Mesenchymal stem cell (in vitro differentiated cells and primary cell): ENCODE data around the gene CMKLR1.

Experiments
- DNase-seq: peaks from one replicate; pipeline ENCODE4 v3.0.0-alpha.2; 2013
- H2AFZ ChIP-seq: one replicate; pipeline ENCODE4 v1.6.1; 2013; ENCODE audit warnings: low read depth, mild to moderate bottlenecking, control low read depth, inconsistent platforms, low read length, moderate library complexity
- H2AK5ac ChIP-seq: 2 replicates; pipeline ENCODE4 v1.6.1; 2013; ENCODE audit warnings: low read length, moderate library complexity, mild to moderate bottlenecking, inconsistent platforms; ENCODE audit not compliant: severe bottlenecking
- H2BK120ac ChIP-seq: one replicate; pipeline ENCODE4 v1.6.1; 2013; ENCODE audit warnings: low read depth, mild to moderate bottlenecking, inconsistent platforms, low read length, moderate library complexity
- H2BK12ac ChIP-seq, 2 experiments: one replicate each; pipeline ENCODE4 v1.6.1; 2013; ENCODE audit warnings: inconsistent platforms in 2 of 2, low read length in 2 of 2, mild to moderate bottlenecking in 2 of 2, moderate library complexity in 2 of 2, control low read depth in 1 of 2
- H2BK15ac ChIP-seq: one replicate; pipeline ENCODE4 v1.6.1; 2013; ENCODE audit warnings: mild to moderate bottlenecking, low read depth, inconsistent platforms; ENCODE audit not compliant: poor library complexity, severe bottlenecking
- H2BK5ac ChIP-seq: 2 replicates; pipeline ENCODE4 v1.6.1; 2013; ENCODE audit warnings: low read depth, mild to moderate bottlenecking, low read length, control low read depth, inconsistent platforms; ENCODE audit not compliant: poor library complexity, severe bottlenecking
- H3K14ac ChIP-seq, 2 experiments: one replicate each; pipeline ENCODE4 v1.6.1; 2013; ENCODE audit warnings: inconsistent platforms in 2 of 2, low read length in 2 of 2, control low read depth in 1 of 2, mild to moderate bottlenecking in 1 of 2, moderate library complexity in 1 of 2
- H3K18ac ChIP-seq, 2 experiments: one replicate each; pipeline ENCODE4 v1.6.1; 2013; ENCODE audit warnings: inconsistent platforms in 2 of 2, low read length in 2 of 2, control low read depth in 1 of 2, low read depth in 1 of 2, mild to moderate bottlenecking in 1 of 2
- H3K23ac ChIP-seq, 2 experiments: one replicate each; pipeline ENCODE4 v1.6.1; 2013; ENCODE audit warnings: inconsistent platforms in 2 of 2, low read length in 2 of 2, mild to moderate bottlenecking in 2 of 2, moderate library complexity in 2 of 2, control low read depth in 1 of 2
- H3K27ac ChIP-seq: 2 replicates; pipeline ENCODE4 v1.5.1; 2013; ENCODE audit warnings: mild to moderate bottlenecking, moderate library complexity, low read length, control low read depth, inconsistent platforms; ENCODE audit not compliant: poor library complexity, severe bottlenecking
- H3K27me3 ChIP-seq, 2 experiments: 2 replicates each; pipeline versions ENCODE4 v1.6.1 to v1.7.0; 2013; ENCODE audit warnings: low read length in 2 of 2, mild to moderate bottlenecking in 2 of 2, moderate library complexity in 2 of 2, control low read depth in 1 of 2, inconsistent platforms in 1 of 2; ENCODE audit not compliant: control insufficient read depth in 1 of 2, insufficient read depth in 1 of 2
- H3K36me3 ChIP-seq, 2 experiments: 2 replicates each; pipeline versions ENCODE4 v1.6.1 to v1.7.0; 2013; ENCODE audit warnings: low read length in 2 of 2, control low read depth in 1 of 2, inconsistent platforms in 1 of 2, low read depth in 1 of 2, mild to moderate bottlenecking in 1 of 2; ENCODE audit not compliant: insufficient read depth in 2 of 2, control insufficient read depth in 1 of 2
- H3K4ac ChIP-seq, 2 experiments: one replicate each; pipeline ENCODE4 v1.6.1; 2013; ENCODE audit warnings: inconsistent platforms in 2 of 2, low read length in 2 of 2, mild to moderate bottlenecking in 2 of 2, moderate library complexity in 2 of 2, control low read depth in 1 of 2, low read depth in 1 of 2
- H3K4me1 ChIP-seq: 2 replicates; pipeline ENCODE4 v1.6.1; 2013; ENCODE audit warnings: low read depth, low read length, control low read depth; ENCODE audit not compliant: control insufficient read depth, insufficient read depth
- H3K4me2 ChIP-seq: 2 replicates; pipeline ENCODE4 v1.6.1; 2013; ENCODE audit warnings: low read length, mild to moderate bottlenecking, inconsistent platforms; ENCODE audit not compliant: poor library complexity, severe bottlenecking
- H3K4me3 ChIP-seq, 2 experiments: 2 replicates each; pipeline versions ENCODE4 v1.5.1 to v1.7.0; 2013; ENCODE audit warnings: low read length in 2 of 2, mild to moderate bottlenecking in 2 of 2, control low read depth in 1 of 2, low read depth in 1 of 2; ENCODE audit not compliant: insufficient read depth in 1 of 2
- H3K79me1 ChIP-seq: replicated peaks from 2 replicates; pipeline ENCODE4 v1.6.1; 2013; ENCODE audit warnings: mild to moderate bottlenecking, control low read depth, low read length, inconsistent platforms; ENCODE audit not compliant: poor library complexity, severe bottlenecking
- H3K9ac ChIP-seq: 2 replicates; pipeline ENCODE4 v1.7.0; 2013; ENCODE audit warnings: mild to moderate bottlenecking, low read length, moderate library complexity
- H3K9me3 ChIP-seq: 2 replicates; pipeline ENCODE4 v1.7.0; 2013; ENCODE audit warnings: mild to moderate bottlenecking, low read length; ENCODE audit not compliant: control insufficient read depth
- H4K8ac ChIP-seq: one replicate; pipeline ENCODE4 v1.6.1; 2013; ENCODE audit warnings: inconsistent platforms, mild to moderate bottlenecking, low read length, moderate library complexity
- H4K91ac ChIP-seq: one replicate; pipeline ENCODE4 v1.6.1; 2013; ENCODE audit warnings: mild to moderate bottlenecking, low read length, inconsistent platforms
- WGBS: methylation state at CpG from one replicate; pipeline ENCODE4 v1.1.7; 2013; ENCODE audit warnings: mixed read lengths; 5-methylcytosine and 5-hydroxymethylcytosine counted together

The CMKLR1 gene

DNA sequence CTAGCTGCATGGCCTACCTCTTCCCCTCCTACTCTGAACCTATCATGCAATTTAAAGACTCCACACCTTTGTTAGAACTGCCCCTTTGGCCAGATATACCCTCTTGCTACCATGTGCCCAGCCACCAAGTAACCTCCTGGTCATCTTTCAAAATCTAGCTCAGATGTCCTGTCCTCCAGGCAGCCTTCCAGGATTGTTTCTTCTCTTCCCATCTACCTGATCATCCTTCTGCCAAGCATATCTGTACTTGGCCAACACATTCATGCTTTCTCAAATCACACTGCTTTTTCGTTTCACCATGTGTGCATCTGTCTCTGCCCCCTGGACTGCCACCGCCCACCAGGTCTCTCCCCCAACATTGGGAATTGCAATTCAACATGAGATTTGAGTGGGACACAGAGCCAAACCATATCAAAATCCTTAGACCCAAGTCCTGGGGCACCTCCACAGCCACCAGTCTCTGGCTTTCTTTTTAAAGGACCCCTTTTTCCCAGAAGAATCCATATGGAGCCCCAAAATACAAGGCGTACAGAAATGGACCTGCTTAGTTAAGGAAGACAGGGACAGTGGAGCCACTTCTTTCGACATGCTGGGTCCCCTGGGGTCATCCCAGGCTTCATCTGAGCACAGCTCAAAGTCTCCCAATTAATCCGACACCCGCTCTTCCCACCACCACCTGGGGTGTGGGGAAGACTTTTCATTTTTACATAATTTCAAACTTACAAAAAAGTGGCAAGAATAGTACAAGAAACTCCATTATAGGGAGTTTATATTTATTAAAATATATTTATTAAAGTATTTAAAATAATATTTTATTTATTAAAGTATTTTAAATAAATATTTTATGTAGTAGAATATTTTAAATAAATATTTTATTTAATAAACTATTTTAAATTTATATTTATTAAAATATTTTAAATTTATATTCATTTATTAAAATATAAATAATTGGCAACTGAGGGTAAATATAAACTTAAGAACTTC lies 7.9 kb upstream of the CMKLR1 start:
- no peak overlapping the region for H4K91ac ChIP-seq
- 73% methylated on average over 4 of the region's 6 CpGs for WGBS

DNA sequence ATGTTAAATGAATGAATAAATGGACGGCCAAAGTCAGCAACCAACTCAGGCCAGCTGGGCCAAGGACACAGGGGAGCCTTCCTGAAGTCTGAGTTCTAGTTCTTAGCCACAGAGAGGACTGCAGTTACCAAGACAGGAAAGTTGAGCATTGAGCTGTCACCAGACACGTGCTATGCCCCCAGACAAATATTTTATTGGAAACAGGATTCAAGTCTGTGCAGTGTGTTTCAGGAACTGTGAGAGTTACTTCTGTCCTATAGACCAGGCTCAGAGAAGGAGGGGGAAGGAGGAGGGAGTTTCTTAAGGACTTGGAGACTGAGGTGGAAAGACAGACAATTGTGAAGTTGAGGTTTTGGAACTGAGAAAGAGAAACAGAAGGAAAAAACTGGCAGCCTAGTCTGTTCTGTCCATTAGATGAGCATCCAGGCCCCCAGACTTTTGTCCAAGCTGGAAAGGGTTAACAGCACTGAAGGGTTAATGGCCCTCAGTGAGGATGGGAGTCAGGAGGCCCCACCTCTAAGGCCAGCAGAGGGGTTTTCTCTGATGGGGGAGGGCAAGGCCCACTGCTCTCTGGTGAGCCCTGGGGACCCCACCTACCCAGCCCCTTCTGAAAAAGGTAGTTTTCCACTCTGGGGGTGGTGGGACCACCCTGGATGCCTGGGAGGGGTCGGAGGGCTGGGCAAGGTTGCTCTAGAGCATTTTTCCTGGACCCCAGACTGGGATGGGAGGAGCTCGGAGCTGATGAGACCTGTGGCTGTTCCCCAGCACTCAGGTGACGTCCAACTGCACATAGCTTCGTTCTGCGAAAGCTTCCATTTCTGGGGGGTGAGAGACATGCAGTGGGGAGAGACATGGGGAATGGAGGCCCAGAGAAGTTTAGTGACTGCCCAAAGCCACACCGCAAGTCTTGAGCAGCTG lies 6.9 kb upstream of the CMKLR1 start:
- peaks cover 7% of the 10 kb centered on the region for H3K9me3 ChIP-seq
- no peak overlapping the region for H2BK12ac ChIP-seq
- no peak overlapping the region for H3K4me2 ChIP-seq
- H2AK5ac ChIP-seq = no peak overlapping the region
- no peak overlapping the region for H2BK120ac ChIP-seq
- no peak overlapping the region for H2AFZ ChIP-seq
- H3K27me3 ChIP-seq = peaks cover 0 to 23% of the 10 kb centered on the region in 2 experiments
- H3K9ac ChIP-seq = no peak overlapping the region
- H4K91ac ChIP-seq = no peak overlapping the region
- H3K18ac ChIP-seq = no peak overlapping the region
- H3K4ac ChIP-seq = no peak overlapping the region
- no peaks in the 10 kb centered on the region for H3K36me3 ChIP-seq
- no peaks in the 10 kb centered on the region for H3K79me1 ChIP-seq
- H3K23ac ChIP-seq = no peak overlapping the region
- H3K4me1 ChIP-seq = peaks cover 12% of the 10 kb centered on the region
- WGBS = 54% methylated on average over 6 of the region's 8 CpGs
- H3K14ac ChIP-seq = no peak overlapping the region
- H2BK5ac ChIP-seq = no peak overlapping the region
- H2BK15ac ChIP-seq = no peak overlapping the region
- no peak overlapping the region for H3K27ac ChIP-seq
- H3K4me3 ChIP-seq = no peak overlapping the region
- DNase-seq = no peak
- no peak overlapping the region for H4K8ac ChIP-seq

More for the DNA sequence above, 7.9 kb upstream of the CMKLR1 start:
- Histone ChIP-seq H3K27me3 (peaks cover 0 to 23% of the 10 kb centered on the region in 2 experiments), H3K4ac (no peak overlapping the region), H3K9me3 (peaks cover 7% of the 10 kb centered on the region), H3K23ac (no peak overlapping the region), H2AFZ (no peak overlapping the region), H3K79me1 (no peaks in the 10 kb centered on the region), H2BK15ac (no peak overlapping the region), H2BK5ac (no peak overlapping the region), H2AK5ac (no peak overlapping the region), H2BK120ac (no peak overlapping the region), H3K4me1 (peaks cover 12% of the 10 kb centered on the region), H4K8ac (no peak overlapping the region), H3K27ac (no peak overlapping the region), H3K9ac (no peak overlapping the region), H3K4me3 (no peak overlapping the region), H3K14ac (no peak overlapping the region), H3K4me2 (no peak overlapping the region), H3K36me3 (no peaks in the 10 kb centered on the region), H2BK12ac (no peak overlapping the region), H3K18ac (no peak overlapping the region)
- DNase-seq = no peak

DNA sequence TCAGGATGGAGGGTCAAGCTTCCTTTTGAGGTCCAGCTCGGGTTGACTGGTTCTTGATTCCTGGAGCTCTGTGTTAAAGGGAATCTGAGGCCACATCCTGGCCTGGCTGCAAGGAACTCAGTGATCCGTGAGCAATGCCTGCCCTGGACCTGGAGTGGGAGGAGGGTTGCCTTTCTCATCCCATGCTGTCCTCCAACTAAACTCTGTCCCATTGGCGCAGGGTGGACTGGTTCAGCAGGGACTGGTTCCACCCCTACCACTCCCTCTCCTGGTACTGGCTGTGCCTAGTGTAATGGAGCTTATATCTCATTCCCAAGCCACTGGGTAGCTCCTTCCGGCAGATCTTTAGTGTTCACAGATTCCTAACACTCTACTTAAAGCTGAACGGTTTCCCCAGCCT lies 3.9 kb upstream of the CMKLR1 start:
- no peaks in the 10 kb centered on the region for H3K79me1 ChIP-seq
- H3K9ac ChIP-seq = no peak overlapping the region
- H3K27ac ChIP-seq = no peak overlapping the region
- WGBS = 44% methylated on average over 5 of the region's 5 CpGs
- H2BK5ac ChIP-seq = no peak overlapping the region
- H2BK12ac ChIP-seq = no peak overlapping the region
- H3K18ac ChIP-seq = no peak overlapping the region
- no peak overlapping the region for H3K4me3 ChIP-seq
- no peak overlapping the region for H2AK5ac ChIP-seq
- no peak overlapping the region for H4K91ac ChIP-seq
- H2AFZ ChIP-seq = no peak overlapping the region
- H3K4ac ChIP-seq = no peak overlapping the region
- no peak overlapping the region for H3K4me2 ChIP-seq
- H3K4me1 ChIP-seq = peaks cover 18% of the 10 kb centered on the region
- H3K14ac ChIP-seq = no peak overlapping the region
- no peak for DNase-seq
- H2BK120ac ChIP-seq = no peak overlapping the region
- no peaks in the 10 kb centered on the region for H3K36me3 ChIP-seq
- H3K9me3 ChIP-seq = peaks cover 7% of the 10 kb centered on the region
- no peak overlapping the region for H4K8ac ChIP-seq
- peaks cover 0 to 39% of the 10 kb centered on the region in 2 experiments for H3K27me3 ChIP-seq
- no peak overlapping the region for H2BK15ac ChIP-seq
- H3K23ac ChIP-seq = no peak overlapping the region
